Esophagus (tissue), 2 donors: ENCODE results near the gene NLGN2. TPM values are rescaled to one million over a fixed set of nuclear protein-coding genes. Genes with fewer than 3 reads are reported as not detected.
"Not testable (repeated sequence)": the region's sequence is repeated elsewhere in the genome, so short reads cannot be mapped to it uniquely, and the experiment has no call there.

ENCODE experiments used
- H3K27ac ChIP-seq, 2 donors: one replicate each; pipeline ENCODE4 v1.5.1; 2013; ENCODE audit warnings: low read depth in 2 of 2, mild to moderate bottlenecking in 2 of 2, inconsistent platforms in 1 of 2, low read length in 1 of 2, moderate library complexity in 1 of 2
- H3K27me3 ChIP-seq, 2 donors: one replicate each; pipeline ENCODE4 v1.6.1; 2013; ENCODE audit warnings: low read length in 2 of 2, control low read depth in 1 of 2, mild to moderate bottlenecking in 1 of 2; ENCODE audit not compliant: insufficient read depth in 2 of 2, control insufficient read depth in 1 of 2
- H3K36me3 ChIP-seq, 2 donors: one replicate each; pipeline ENCODE4 v1.6.1; 2013; ENCODE audit warnings: low read length in 1 of 2; ENCODE audit not compliant: control insufficient read depth in 2 of 2, insufficient read depth in 2 of 2
- H3K4me1 ChIP-seq, 2 donors: one replicate each; pipeline ENCODE4 v1.6.1; 2013; ENCODE audit warnings: low read length in 1 of 2; ENCODE audit not compliant: control insufficient read depth in 2 of 2, insufficient read depth in 2 of 2
- H3K4me3 ChIP-seq, 2 donors: one replicate each; pipeline ENCODE4 v1.5.1; 2013; ENCODE audit warnings: low read length in 2 of 2, mild to moderate bottlenecking in 2 of 2, low read depth in 1 of 2, moderate library complexity in 1 of 2
- H3K9me3 ChIP-seq, 2 donors: one replicate each; pipeline ENCODE4 v1.6.1; 2013; ENCODE audit warnings: mild to moderate bottlenecking in 2 of 2, low read depth in 1 of 2, low read length in 1 of 2, moderate library complexity in 1 of 2; ENCODE audit not compliant: control insufficient read depth in 2 of 2, insufficient read depth in 1 of 2
- WGBS, 2 donors: extraction: QIAGEN DNeasy Blood & Tissue Kit; methylation state at CpG; one replicate each; pipeline ENCODE4 v1.1.7; 2013; 5-methylcytosine and 5-hydroxymethylcytosine counted together
- polyA plus RNA-seq, 2 donors: library from polyadenylated mRNA; stranded (reverse); fragments of 200-250 nt; gene quantifications; one replicate each; pipeline ENCODE4 v1.2.3, GENCODE V29; 2013
- donor health status: healthy with polysubstance abuse.
- donor health status: Bipolar disorder and iron deficiency.

The NLGN2 gene
- polyA plus RNA-seq = 1 to 10 TPM; 4.2 to 5.5 TPM

DNA sequence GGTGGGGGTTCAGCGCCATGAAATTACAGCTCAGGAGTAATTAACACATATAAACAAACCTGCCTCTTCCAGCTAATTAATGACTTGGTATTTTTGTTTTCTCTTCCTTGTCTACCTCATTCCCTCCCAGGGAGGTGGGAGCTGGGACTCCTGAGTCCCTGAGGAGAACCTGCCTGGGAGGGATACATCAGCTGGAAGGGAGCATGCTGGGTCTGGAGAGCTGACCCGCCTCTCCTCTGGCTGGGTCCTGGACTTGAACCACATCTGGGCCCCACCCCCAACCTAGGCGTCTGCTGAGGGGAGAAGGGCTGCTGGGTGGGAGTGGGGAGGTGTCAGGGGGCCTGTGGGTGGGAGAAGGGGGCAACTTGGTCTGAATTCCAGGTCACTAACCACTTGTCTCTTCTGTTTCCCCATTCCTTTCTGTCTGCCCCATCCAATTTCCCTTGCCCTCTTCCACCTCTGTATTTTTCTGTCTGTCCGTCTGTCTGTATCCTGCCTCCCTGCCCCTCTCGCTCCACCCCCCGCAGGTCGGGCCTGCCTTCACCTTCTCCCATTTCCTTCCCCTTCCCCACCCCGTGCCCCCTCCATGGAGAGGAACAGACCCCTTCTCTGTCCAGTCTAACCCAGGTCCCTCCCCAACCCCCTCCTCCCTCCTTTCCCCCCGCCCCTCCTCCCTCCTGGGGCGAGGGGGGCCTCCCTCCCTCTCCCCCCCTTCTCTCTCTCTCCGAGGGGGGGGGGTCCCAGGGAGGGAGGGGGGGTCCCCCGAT is at the start of gene NLGN2:
Gene NLGN2, plus strand, starts transcription at position 361 of the 767 bp plus-strand sequence. CDS start 411 bp downstream, outside the sequence.
- WGBS, 2 donors = 52 to 61% methylated on average over 10 to 11 of the region's 12 CpGs
- H3K27me3 ChIP-seq = no peaks in the 10 kb centered on the region
- H3K4me3 ChIP-seq = no peak within 1 kb of the TSS
- H3K36me3 ChIP-seq = peaks cover 0 to 7% of the 10 kb centered on the region in 2 donors
- H3K27ac ChIP-seq = no peak within 1 kb of the TSS
- H3K4me1 ChIP-seq = peaks cover 2 to 6% of the 10 kb centered on the region in 2 donors
- H3K9me3 ChIP-seq = no peaks in the 10 kb centered on the region

GRCh38 chr17:7361906-7362305 is 45.7 kb upstream of the NLGN2 start:
- Histone ChIP-seq H3K9me3 (no peaks in the 10 kb centered on the region), H3K4me3 (no peak overlapping the region), H3K4me1 (no peaks in the 10 kb centered on the region), H3K27ac (no peak overlapping the region), H3K36me3 (no peaks in the 10 kb centered on the region), H3K27me3 (no peaks in the 10 kb centered on the region)
- 38 to 60% methylated on average over 3 of the region's 3 CpGs for WGBS, 2 donors

- Histone ChIP-seq H3K4me1 (no peaks in the 10 kb centered on the region), H3K27me3 (no peaks in the 10 kb centered on the region), H3K4me3 (no peak overlapping the region), H3K9me3 (no peaks in the 10 kb centered on the region), H3K27ac (no peak overlapping the region), H3K36me3 (no peaks in the 10 kb centered on the region)
- WGBS, 2 donors = 83 to 84% methylated on average over 6 of the region's 6 CpGs
These were observed 44.3 kb upstream of the NLGN2 start for GRCh38 chr17:7363311-7363710.

DNA sequence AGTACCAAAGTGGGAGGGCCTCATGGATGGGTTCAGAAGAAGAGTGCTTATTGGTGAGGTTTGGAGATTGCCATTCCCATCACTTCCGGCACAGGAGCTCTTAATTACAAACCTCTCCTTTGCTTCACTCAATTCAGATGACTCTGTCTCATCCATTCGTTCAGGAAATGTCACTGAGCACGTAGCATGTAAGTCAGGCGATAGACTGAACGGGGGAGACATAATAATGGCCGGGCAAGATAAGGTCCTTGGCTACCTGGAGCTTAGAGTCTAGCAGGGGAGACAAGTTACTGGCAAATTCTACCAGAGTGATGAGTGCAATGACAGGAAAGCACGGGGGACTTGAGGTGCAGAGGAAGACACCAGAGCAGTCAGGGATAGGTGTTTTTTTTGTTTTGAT is 41.7 kb upstream of the NLGN2 start:
- H3K27me3 ChIP-seq, H3K36me3 ChIP-seq, H3K9me3 ChIP-seq, H3K4me1 ChIP-seq, H3K27ac ChIP-seq, H3K4me3 ChIP-seq: not testable (repeated sequence)
- WGBS, 2 donors = 92 to 95% methylated on average over 6 of the region's 7 CpGs

DNA sequence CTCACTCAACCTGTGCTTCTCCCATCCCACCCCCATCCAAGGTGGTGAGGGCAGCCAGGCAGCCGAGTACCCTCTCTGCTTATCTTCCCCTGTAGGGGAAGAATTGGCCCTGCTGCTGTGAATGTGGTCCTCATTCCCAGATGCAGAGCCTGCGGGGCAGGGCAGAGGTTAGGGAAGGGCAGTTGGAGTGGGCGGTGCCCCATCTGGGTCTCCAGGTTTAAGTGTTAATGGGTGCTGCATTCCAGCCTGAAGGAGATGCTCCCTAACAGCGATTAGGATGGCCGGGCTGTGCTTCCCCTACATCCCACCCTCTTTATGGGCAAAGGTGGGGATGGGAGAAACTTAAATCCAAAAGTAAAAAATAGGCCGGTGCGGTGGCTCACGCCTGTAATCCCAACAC is 40.6 kb upstream of the NLGN2 start:
- Histone ChIP-seq H3K4me3 (no peak overlapping the region), H3K4me1 (no peaks in the 10 kb centered on the region), H3K9me3 (no peaks in the 10 kb centered on the region), H3K36me3 (no peaks in the 10 kb centered on the region), H3K27ac (no peak overlapping the region), H3K27me3 (no peaks in the 10 kb centered on the region)
- WGBS, 2 donors = 84 to 90% methylated on average over 8 of the region's 8 CpGs

- no peaks in the 10 kb centered on the region for H3K4me1 ChIP-seq
- WGBS, 2 donors = 75 to 76% methylated on average over 13 of the region's 13 CpGs
- H3K27me3 ChIP-seq = no peaks in the 10 kb centered on the region
- no peaks in the 10 kb centered on the region for H3K36me3 ChIP-seq
- H3K9me3 ChIP-seq = no peaks in the 10 kb centered on the region
- H3K27ac ChIP-seq = no peak overlapping the region
- no peak overlapping the region for H3K4me3 ChIP-seq
These were observed 39.6 kb upstream of the NLGN2 start for GRCh38 chr17:7367918-7368598.

DNA sequence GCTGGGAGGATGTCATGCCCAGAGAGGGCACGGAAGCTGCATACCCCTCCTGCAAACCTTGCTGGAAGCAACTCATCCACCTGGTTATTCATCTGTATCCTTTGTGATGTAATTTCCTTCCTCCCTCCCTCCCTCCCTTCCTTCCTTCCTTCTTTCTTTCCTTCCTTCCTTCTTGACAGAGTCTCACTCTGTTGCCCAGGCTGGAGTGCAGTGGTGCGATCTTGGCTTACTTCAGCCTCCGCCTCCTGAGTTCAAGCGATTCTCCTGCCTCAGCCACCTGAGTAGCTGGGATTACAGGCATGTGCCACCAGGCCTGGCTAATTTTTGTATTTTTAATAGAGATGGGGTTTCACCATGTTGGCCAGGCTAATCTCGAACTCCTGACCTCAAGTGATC is 39.0 kb upstream of the NLGN2 start:
- not testable (repeated sequence) for H3K9me3 ChIP-seq, H3K27ac ChIP-seq, H3K4me1 ChIP-seq, H3K36me3 ChIP-seq, H3K27me3 ChIP-seq, H3K4me3 ChIP-seq
- 82 to 88% methylated on average over 5 of the region's 5 CpGs for WGBS, 2 donors

DNA sequence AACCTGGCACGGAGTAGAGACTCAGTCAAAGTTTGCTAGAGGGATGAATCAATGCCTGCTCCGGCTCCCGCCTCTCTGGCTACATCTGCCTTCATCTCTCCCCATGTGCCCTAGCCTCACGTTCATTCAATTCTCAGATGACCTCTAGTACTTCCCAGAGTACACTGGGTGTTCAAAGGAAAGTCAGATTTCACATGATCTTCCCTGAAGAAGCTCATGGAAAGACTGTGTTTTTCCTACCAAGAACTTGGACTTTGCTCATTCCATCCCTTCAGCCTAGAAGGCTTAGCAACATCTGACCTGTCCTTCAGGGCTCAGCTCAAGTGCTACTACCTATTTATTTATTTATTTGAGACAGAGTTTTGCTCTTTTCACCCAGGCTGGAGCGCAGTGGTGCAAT is 37.8 kb upstream of the NLGN2 start:
- Histone ChIP-seq H3K4me1 (no peaks in the 10 kb centered on the region), H3K36me3 (no peaks in the 10 kb centered on the region), H3K27me3 (no peaks in the 10 kb centered on the region), H3K27ac (no peak overlapping the region), H3K4me3 (no peak overlapping the region), H3K9me3 (no peaks in the 10 kb centered on the region)
- 73 to 78% methylated on average over 5 of the region's 5 CpGs for WGBS, 2 donors

DNA sequence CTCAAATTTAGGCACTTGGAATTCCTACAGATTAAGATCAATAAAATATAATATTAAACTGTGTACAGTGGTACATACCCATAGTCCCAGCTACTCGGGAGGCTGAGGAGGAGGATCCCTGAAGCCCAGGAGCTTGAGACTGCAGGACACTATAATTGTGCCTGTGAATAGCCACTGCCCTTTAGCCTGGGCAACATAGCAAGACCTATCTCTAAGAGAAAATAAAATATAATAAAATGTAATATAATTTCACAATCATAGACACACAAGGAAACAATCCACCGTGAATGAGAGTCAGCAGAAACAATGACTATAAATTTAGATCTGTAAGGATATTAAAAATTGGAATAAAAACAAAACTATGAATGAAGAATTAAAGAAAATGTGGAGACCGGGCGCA is 36.8 kb upstream of the NLGN2 start:
- H3K9me3 ChIP-seq = no peaks in the 10 kb centered on the region
- no peaks in the 10 kb centered on the region for H3K27me3 ChIP-seq
- H3K27ac ChIP-seq = no peak overlapping the region
- 85 to 86% methylated on average over 4 of the region's 4 CpGs for WGBS, 2 donors
- no peak overlapping the region for H3K4me3 ChIP-seq
- H3K4me1 ChIP-seq = no peaks in the 10 kb centered on the region
- no peaks in the 10 kb centered on the region for H3K36me3 ChIP-seq

GRCh38 chr17:7374353-7374752 is 33.3 kb upstream of the NLGN2 start:
- no peaks in the 10 kb centered on the region for H3K27me3 ChIP-seq
- H3K27ac ChIP-seq = no peak overlapping the region
- WGBS, 2 donors = 89% methylated on average over 2 of the region's 2 CpGs
- no peaks in the 10 kb centered on the region for H3K4me1 ChIP-seq
- no peaks in the 10 kb centered on the region for H3K9me3 ChIP-seq
- no peak overlapping the region for H3K4me3 ChIP-seq
- no peaks in the 10 kb centered on the region for H3K36me3 ChIP-seq
